Fibroblast of mammary gland (primary cell): Measurements from ENCODE around the gene NRP2.

Experiments
- DNase-seq: peaks from one replicate; pipeline ENCODE4 v3.0.0-alpha.2; 2010; ENCODE audit warnings: low read depth
- H3K4me3 ChIP-seq: 2 replicates; pipeline ENCODE4 v1.5.1; 2011; ENCODE audit warnings: low read depth, mild to moderate bottlenecking, low read length, moderate library complexity; ENCODE audit not compliant: control insufficient read depth
- CTCF ChIP-seq: conservative IDR thresholded peaks from 2 replicates; pipeline ENCODE4 v1.5.1; 2011; ENCODE audit warnings: low read depth, low read length, inconsistent platforms; ENCODE audit not compliant: control insufficient read depth, insufficient read depth

Gene NRP2

DNA sequence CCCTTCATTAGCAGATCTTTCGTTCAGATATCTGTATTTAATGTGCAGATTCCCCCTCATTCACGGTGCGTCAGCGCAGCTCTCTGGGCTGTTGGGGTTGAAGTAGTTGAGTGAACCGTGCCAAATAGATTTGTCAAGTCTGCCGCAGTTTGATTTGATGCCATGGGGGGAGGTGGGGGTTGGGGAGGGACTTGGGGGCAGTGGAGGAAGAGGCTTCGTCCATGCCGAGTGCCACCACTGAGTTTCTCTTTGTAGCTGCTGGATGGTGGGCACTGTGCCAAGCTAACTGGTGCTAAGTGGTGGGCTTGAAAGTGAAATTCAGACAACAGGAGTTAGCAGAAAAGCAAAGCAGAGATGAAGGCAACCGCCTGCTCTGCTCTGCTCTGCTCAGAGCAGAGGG, 47.9 kb downstream of the NRP2 start:
- H3K4me3 ChIP-seq, result no peak overlapping the region
- DNase-seq, result no peak
- no peak for TF ChIP-seq CTCF

DNA sequence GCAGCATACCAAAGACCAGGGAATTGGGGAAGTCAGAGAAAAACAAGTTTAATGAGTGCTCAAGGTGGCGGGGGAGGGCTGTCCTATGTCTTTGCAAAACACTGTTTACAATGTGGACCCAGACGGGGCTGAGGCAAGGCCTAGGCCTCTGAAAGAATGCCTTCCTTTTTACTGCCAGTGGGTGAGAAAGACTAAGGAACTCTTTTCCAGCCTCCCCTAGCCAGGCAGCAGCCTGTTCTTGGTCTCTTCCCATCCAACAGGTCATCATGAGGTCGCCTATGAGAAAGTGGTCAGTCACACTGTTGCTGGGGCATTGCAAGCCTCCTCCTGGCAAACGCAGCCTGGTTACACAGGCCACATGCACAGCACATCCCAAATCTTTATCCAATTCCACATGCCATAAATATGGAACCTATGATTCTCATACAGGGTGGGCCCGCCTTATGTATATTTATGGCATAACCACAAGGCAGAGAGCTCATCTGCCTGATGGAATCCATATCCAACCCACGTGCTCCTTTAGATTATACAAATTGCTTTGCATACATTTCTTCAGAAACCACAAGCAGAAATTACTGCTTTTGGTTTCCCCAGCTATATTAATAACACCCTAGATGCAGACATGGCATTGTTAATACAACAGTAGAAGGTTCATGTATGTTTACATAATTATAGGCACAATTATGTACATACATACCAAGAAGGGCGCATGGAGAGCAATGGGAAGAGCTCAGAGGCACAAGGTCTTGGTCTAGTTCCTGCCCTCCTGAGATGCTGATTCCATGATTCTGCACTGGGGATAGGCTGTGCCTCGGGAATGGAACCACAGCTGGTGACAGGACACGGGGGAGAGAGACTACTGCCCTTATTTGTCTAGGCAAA, 48.6 kb downstream of the NRP2 start:
- DNase-seq, result peak; percentile 83
- TF ChIP-seq CTCF, result no peak

DNA sequence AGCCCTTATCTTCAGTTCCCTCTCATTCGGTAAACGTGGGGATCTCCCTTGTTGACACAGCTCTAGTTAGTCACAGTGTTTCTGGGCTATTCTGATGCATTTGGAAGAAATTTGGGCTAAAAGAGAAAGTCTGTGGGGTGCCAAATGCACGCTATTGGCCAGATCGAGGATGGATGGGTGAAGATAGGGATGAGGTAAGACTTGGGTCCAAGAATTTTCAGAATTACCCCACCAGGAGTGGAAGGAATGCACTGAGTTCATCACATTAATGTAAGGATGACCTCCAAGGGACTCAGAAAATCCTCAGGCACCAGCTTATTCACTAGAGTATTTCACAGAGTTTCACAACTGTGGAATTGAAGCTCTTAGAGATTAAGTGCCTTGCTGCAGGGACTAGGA, 49.3 kb downstream of the NRP2 start:
- H3K4me3 ChIP-seq, result no peak overlapping the region
- peak; percentile 92 for DNase-seq
- no peak for TF ChIP-seq CTCF

More for the DNA sequence above, 48.6 kb downstream of the NRP2 start:
- no peak overlapping the region for H3K4me3 ChIP-seq

DNA sequence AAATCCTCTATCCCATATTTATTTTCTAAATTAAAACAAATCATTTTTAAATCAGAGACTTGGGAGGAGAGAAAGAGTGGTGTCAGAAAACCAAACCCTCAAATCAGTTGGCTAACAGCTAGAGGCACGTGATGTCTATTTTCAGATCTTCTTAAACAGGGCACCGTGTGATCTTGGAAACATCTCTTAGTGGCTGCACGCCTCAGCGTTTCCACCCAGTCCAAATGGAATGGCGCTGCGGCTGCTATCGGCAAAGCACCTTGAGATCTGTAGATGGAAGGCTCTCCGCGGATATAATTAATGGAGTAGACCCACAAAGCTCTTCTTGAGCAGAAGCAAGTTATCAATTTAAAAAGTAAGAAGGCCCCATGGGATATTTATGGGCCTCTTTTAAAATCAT, 50.0 kb downstream of the NRP2 start:
- no peak for DNase-seq
- no peak for TF ChIP-seq CTCF
- no peak overlapping the region for H3K4me3 ChIP-seq

GRCh38 chr2:205733082-205733481, 50.8 kb downstream of the NRP2 start:
- no peak overlapping the region for H3K4me3 ChIP-seq
- TF ChIP-seq CTCF, result no peak
- DNase-seq, result no peak

GRCh38 chr2:205733648-205734047, 51.3 kb downstream of the NRP2 start:
- no peak for DNase-seq
- no peak for TF ChIP-seq CTCF

More at GRCh38 chr2:205733648-205734047, 51.3 kb downstream of the NRP2 start:
- H3K4me3 ChIP-seq, result no peak overlapping the region
